ENCODE data around the gene CMTM1.
"Not testable (repeated sequence)": the region's sequence is repeated elsewhere in the genome, so short reads cannot be mapped to it uniquely, and the experiment has no call there.

CMTM1 gene

GRCh38 chr16:66608241-66609138 is 42.3 kb downstream of the CMTM1 start:
- H3K4me3 Mint-ChIP-seq, result no peak overlapping the region
- no peak overlapping the region for H3K27ac Mint-ChIP-seq

GRCh38 chr16:66609139-66609510 is 42.9 kb downstream of the CMTM1 start:
- H3K27me3 Mint-ChIP-seq, result no peaks in the 10 kb centered on the region
- H3K9me3 Mint-ChIP-seq, result no peaks in the 10 kb centered on the region
- H3K27ac Mint-ChIP-seq, result no peak overlapping the region
- no peak overlapping the region for H3K4me3 Mint-ChIP-seq
- H3K4me1 Mint-ChIP-seq, result peaks cover 24% of the 10 kb centered on the region
- no peaks in the 10 kb centered on the region for H3K36me3 Mint-ChIP-seq

More at GRCh38 chr16:66608241-66609138, 42.3 kb downstream of the CMTM1 start:
- Mint-ChIP-seq H3K9me3 (no peaks in the 10 kb centered on the region), H3K4me1 (peaks cover 29% of the 10 kb centered on the region), H3K36me3 (no peaks in the 10 kb centered on the region), H3K27me3 (no peaks in the 10 kb centered on the region)

- Mint-ChIP-seq H3K4me3 (no peak overlapping the region), H3K36me3 (no peaks in the 10 kb centered on the region), H3K4me1 (peaks cover 24% of the 10 kb centered on the region), H3K27me3 (no peaks in the 10 kb centered on the region), H3K9me3 (no peaks in the 10 kb centered on the region), H3K27ac (no peak overlapping the region)
Measured at GRCh38 chr16:66610111-66610820, 44.0 kb downstream of the CMTM1 start.

- H3K4me3 Mint-ChIP-seq, H3K36me3 Mint-ChIP-seq, H3K9me3 Mint-ChIP-seq, H3K27ac Mint-ChIP-seq, H3K27me3 Mint-ChIP-seq: not testable (repeated sequence)
- peaks cover 15% of the 10 kb centered on the region for H3K4me1 Mint-ChIP-seq
Measured at GRCh38 chr16:66611911-66612310, 45.7 kb downstream of the CMTM1 start.

- no peaks in the 10 kb centered on the region for H3K9me3 Mint-ChIP-seq
- no peaks in the 10 kb centered on the region for H3K36me3 Mint-ChIP-seq
- no peak overlapping the region for H3K4me3 Mint-ChIP-seq
- no peaks in the 10 kb centered on the region for H3K27me3 Mint-ChIP-seq
- H3K27ac Mint-ChIP-seq, result no peak overlapping the region
- H3K4me1 Mint-ChIP-seq, result peaks cover 10% of the 10 kb centered on the region
Measured at GRCh38 chr16:66612422-66612821, 46.2 kb downstream of the CMTM1 start.

- Mint-ChIP-seq H3K36me3 (no peaks in the 10 kb centered on the region), H3K4me3 (no peak overlapping the region), H3K4me1 (no peaks in the 10 kb centered on the region), H3K27ac (no peak overlapping the region), H3K27me3 (no peaks in the 10 kb centered on the region), H3K9me3 (no peaks in the 10 kb centered on the region)
Measured at GRCh38 chr16:66614161-66614802, 48.0 kb downstream of the CMTM1 start.

GRCh38 chr16:66616169-66616568 is 49.9 kb downstream of the CMTM1 start:
- Mint-ChIP-seq H3K4me1 (no peaks in the 10 kb centered on the region), H3K27me3 (no peaks in the 10 kb centered on the region), H3K4me3 (no peak overlapping the region), H3K9me3 (no peaks in the 10 kb centered on the region), H3K36me3 (no peaks in the 10 kb centered on the region), H3K27ac (no peak overlapping the region)

GRCh38 chr16:66616592-66616991 is 50.4 kb downstream of the CMTM1 start:
- H3K4me1 Mint-ChIP-seq, result no peaks in the 10 kb centered on the region
- H3K27me3 Mint-ChIP-seq, result no peaks in the 10 kb centered on the region
- no peak overlapping the region for H3K4me3 Mint-ChIP-seq
- H3K9me3 Mint-ChIP-seq, result no peaks in the 10 kb centered on the region
- no peaks in the 10 kb centered on the region for H3K36me3 Mint-ChIP-seq
- H3K27ac Mint-ChIP-seq, result no peak overlapping the region

GRCh38 chr16:66617010-66617434 is 50.8 kb downstream of the CMTM1 start:
- Mint-ChIP-seq H3K4me1 (no peaks in the 10 kb centered on the region), H3K4me3 (no peak overlapping the region), H3K27ac (no peak overlapping the region), H3K27me3 (no peaks in the 10 kb centered on the region), H3K9me3 (no peaks in the 10 kb centered on the region), H3K36me3 (no peaks in the 10 kb centered on the region)

GRCh38 chr16:66617728-66618127 is 51.5 kb downstream of the CMTM1 start:
- Mint-ChIP-seq H3K27ac (no peak overlapping the region), H3K9me3 (no peaks in the 10 kb centered on the region), H3K36me3 (no peaks in the 10 kb centered on the region), H3K27me3 (no peaks in the 10 kb centered on the region), H3K4me3 (no peak overlapping the region), H3K4me1 (no peaks in the 10 kb centered on the region)

- Mint-ChIP-seq H3K9me3 (no peaks in the 10 kb centered on the region), H3K4me3 (no peak overlapping the region), H3K4me1 (no peaks in the 10 kb centered on the region), H3K36me3 (no peaks in the 10 kb centered on the region), H3K27ac (no peak overlapping the region), H3K27me3 (no peaks in the 10 kb centered on the region)
Measured at GRCh38 chr16:66618588-66619375, 52.5 kb downstream of the CMTM1 start.

- no peak overlapping the region for H3K27ac Mint-ChIP-seq
- H3K27me3 Mint-ChIP-seq, result no peaks in the 10 kb centered on the region
- H3K9me3 Mint-ChIP-seq, result no peaks in the 10 kb centered on the region
Measured at GRCh38 chr16:66619534-66620428, 53.5 kb downstream of the CMTM1 start.

GRCh38 chr16:66620429-66620795 is 54.2 kb downstream of the CMTM1 start:
- no peaks in the 10 kb centered on the region for H3K27me3 Mint-ChIP-seq
- no peak overlapping the region for H3K4me3 Mint-ChIP-seq
- no peaks in the 10 kb centered on the region for H3K36me3 Mint-ChIP-seq
- H3K4me1 Mint-ChIP-seq, result no peaks in the 10 kb centered on the region
- no peaks in the 10 kb centered on the region for H3K9me3 Mint-ChIP-seq
- H3K27ac Mint-ChIP-seq, result no peak overlapping the region

More at GRCh38 chr16:66619534-66620428, 53.5 kb downstream of the CMTM1 start:
- H3K4me1 Mint-ChIP-seq, result no peaks in the 10 kb centered on the region
- no peaks in the 10 kb centered on the region for H3K36me3 Mint-ChIP-seq
- H3K4me3 Mint-ChIP-seq, result no peak overlapping the region

- Mint-ChIP-seq H3K4me1 (no peaks in the 10 kb centered on the region), H3K27me3 (no peaks in the 10 kb centered on the region), H3K4me3 (no peak overlapping the region), H3K9me3 (no peaks in the 10 kb centered on the region), H3K27ac (no peak overlapping the region), H3K36me3 (no peaks in the 10 kb centered on the region)
Measured at GRCh38 chr16:66621973-66622372, 55.7 kb downstream of the CMTM1 start.
